Lower leg skin (tissue), 4 donors: Measurements from ENCODE around the gene ADGRE1. TPM values are rescaled to one million over a fixed set of nuclear protein-coding genes. Genes with fewer than 3 reads are reported as not detected.
A peak's percentile ranks its signal among the peaks of the same experiment; 100 is the strongest.

ENCODE experiments used
- DNase-seq, 2 donors: peaks; one replicate each; pipeline ENCODE4 v3.0.0-alpha.2; 2019; ENCODE audit warnings: low spot score in 2 of 2
- H3K4me3 ChIP-seq: fragments of 200-600 bp; sonication (generic); 2 replicates; pipeline ENCODE4 v1.5.1; 2017; ENCODE audit warnings: mild to moderate bottlenecking, low read depth; ENCODE audit not compliant: poor library complexity, severe bottlenecking
- CTCF ChIP-seq, 3 donors: fragments of 450-650 bp; IDR thresholded peaks; one replicate each; pipeline ENCODE4 v1.5.1; 2016; ENCODE audit warnings: antibody characterized with exemption in 3 of 3, mild to moderate bottlenecking in 3 of 3, moderate library complexity in 2 of 3
- POLR2A ChIP-seq, 2 donors: fragments of 450-650 bp; IDR thresholded peaks; one replicate each; pipeline ENCODE4 v1.6.1; 2016 to 2017; ENCODE audit warnings: antibody characterized with exemption in 2 of 2, mild to moderate bottlenecking in 1 of 2, moderate library complexity in 1 of 2
- WGBS, 2 donors: methylation state at CpG; one replicate each; pipeline ENCODE4 v1.1.5; 2018; 5-methylcytosine and 5-hydroxymethylcytosine counted together
- intact Hi-C: fragments of 100-400 bp; cut with DNase I; formaldehyde crosslinking; loops from one replicate; pipeline ENCODE4 v1.15.0; 2023; ENCODE audit warnings: low total_unique reads
- total RNA-seq, 4 donors: library from RNA; depleted of rRNA; stranded (reverse); fragments of >200 nt; gene quantifications; one replicate each; pipeline ENCODE4 v1.1.0, GENCODE V29; 2016

ADGRE1 gene
- total RNA-seq, 4 donors from 2014 or later, result 0.25 TPM; not detected in 3

DNA sequence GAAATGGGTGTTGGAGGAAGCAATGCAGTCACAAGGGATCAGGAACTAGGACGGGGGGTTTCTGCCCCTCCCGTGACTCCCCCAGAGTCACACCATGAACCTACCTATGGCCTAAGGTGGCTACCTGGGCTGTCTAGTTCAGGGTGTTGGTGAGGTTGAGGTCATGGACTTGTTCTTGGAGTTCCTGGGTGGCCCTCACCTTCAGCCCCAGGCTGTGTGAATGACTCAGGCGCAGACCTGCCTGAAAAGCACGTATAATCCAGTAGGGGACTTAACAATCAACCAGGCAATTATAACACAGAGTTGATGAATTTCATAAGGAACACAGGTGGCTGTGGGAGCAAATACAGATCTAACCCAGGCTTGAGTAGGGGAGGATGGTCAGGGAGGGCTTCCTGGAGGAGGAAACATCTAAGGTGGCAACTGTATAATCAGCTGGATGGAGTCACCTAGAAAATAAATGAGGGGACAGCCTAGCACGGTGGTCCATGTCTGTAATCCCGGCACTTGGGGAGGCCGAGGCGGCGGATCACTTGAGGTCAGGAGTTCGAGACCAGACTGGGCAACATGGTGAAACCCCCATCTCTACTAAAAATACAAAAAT, 25.6 kb upstream of the ADGRE1 start:
- no peak overlapping the region for H3K4me3 ChIP-seq
- intact Hi-C loops, result loop anchor here (5.0 kb wide), 1 partner anchor 229 kb away; no protein-coding TSS in a partner anchor
- 69 to 72% methylated on average over 10 of the region's 10 CpGs for WGBS, 2 donors
- DNase-seq, result no peak
- TF ChIP-seq CTCF (IDR thresholded peaks at IDR 0.05), result no peak
- no peak for TF ChIP-seq POLR2A (IDR thresholded peaks at IDR 0.05)

- intact Hi-C loops, result loop anchor here (5.0 kb wide), 1 partner anchor 230 kb away; no protein-coding TSS in a partner anchor
- peak; percentile 78 to 96 for DNase-seq
- 4 to 6% methylated on average over 16 of the region's 16 CpGs for WGBS, 2 donors
- TF ChIP-seq POLR2A (IDR thresholded peaks at IDR 0.05) (no peak), CTCF (IDR thresholded peaks at IDR 0.05) (peak in 1 of 3 donors; percentile 96)
- no peak overlapping the region for H3K4me3 ChIP-seq
Observed at GRCh38 chr19:6862673-6863078, 24.7 kb upstream of the ADGRE1 start.

GRCh38 chr19:6864325-6864940, 22.9 kb upstream of the ADGRE1 start:
- intact Hi-C loops, result loop anchor here (5.0 kb wide), 1 partner anchor 232 kb away; no protein-coding TSS in a partner anchor
- TF ChIP-seq POLR2A (IDR thresholded peaks at IDR 0.05) (no peak), CTCF (IDR thresholded peaks at IDR 0.05) (no peak)
- no peak overlapping the region for H3K4me3 ChIP-seq
- peak in 1 of 2 donors; percentile 19 for DNase-seq
- 60 to 62% methylated on average over 9 of the region's 9 CpGs for WGBS, 2 donors

DNA sequence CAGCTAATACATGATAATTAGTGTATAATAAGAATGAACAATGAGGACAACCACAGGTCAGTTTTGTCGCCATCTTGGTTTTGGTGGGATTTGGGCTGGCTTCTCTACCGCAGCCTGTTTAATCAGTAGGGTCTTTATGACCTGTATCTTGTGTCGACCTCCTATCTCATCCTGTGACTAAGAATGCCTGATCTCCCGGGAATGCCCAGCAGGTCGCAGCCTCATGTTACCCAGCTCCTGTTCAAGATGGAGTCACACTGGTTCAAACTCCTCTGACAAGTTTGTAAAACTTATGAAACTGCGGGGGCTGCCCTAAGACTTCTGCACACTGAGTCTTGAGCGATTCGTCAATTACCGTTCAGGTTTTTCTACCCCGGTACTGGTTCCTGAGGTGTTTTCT, 21.5 kb upstream of the ADGRE1 start:
- TF ChIP-seq POLR2A (IDR thresholded peaks at IDR 0.05) (no peak), CTCF (IDR thresholded peaks at IDR 0.05) (no peak)
- no peak overlapping the region for H3K4me3 ChIP-seq
- intact Hi-C loops, result no loop called here
- no peak for DNase-seq
- WGBS, 2 donors, result 74 to 78% methylated on average over 10 of the region's 10 CpGs

GRCh38 chr19:6866741-6867151, 20.6 kb upstream of the ADGRE1 start:
- H3K4me3 ChIP-seq, result no peak overlapping the region
- intact Hi-C loops, result no loop called here
- no peak for DNase-seq
- TF ChIP-seq CTCF (IDR thresholded peaks at IDR 0.05) (no peak), POLR2A (IDR thresholded peaks at IDR 0.05) (no peak)
- WGBS, 2 donors, result 61 to 63% methylated on average over 6 of the region's 6 CpGs
